H1 (cell line): ENCODE data around the gene EML5.

Experiments used
- CBX5 ChIP-seq: fragments of 300-800, 300-1000 bp; sonication (generic); IDR thresholded peaks from 2 replicates; pipeline ENCODE4 v1.7.1; 2016; ENCODE audit warnings: antibody characterized with exemption, low read length, low read depth
- EP300 ChIP-seq, 2 experiments: IDR thresholded peaks; 1 replicate in 1 of 2; 2 replicates in 1 of 2; pipeline ENCODE4 v1.6.1; 2011 to 2012; ENCODE audit warnings: low read depth in 2 of 2, low read length in 2 of 2, mild to moderate bottlenecking in 2 of 2, borderline replicate concordance in 1 of 2, inconsistent platforms in 1 of 2, moderate library complexity in 1 of 2
- EZH2 ChIP-seq: fragments of 200-600 bp; sonication (generic); IDR thresholded peaks from 2 replicates; pipeline ENCODE4 v1.7.1; 2012; ENCODE audit warnings: low read depth, mild to moderate bottlenecking, moderate library complexity, low read length, inconsistent platforms; ENCODE audit not compliant: severe bottlenecking
- GABPA ChIP-seq: IDR thresholded peaks from 2 replicates; pipeline ENCODE4 v1.6.1; 2011; ENCODE audit warnings: mild to moderate bottlenecking, low read length, moderate library complexity, borderline replicate concordance; ENCODE audit not compliant: insufficient read depth
- JUN ChIP-seq: IDR thresholded peaks from 2 replicates; pipeline ENCODE4 v1.6.1; 2011; ENCODE audit warnings: low read depth, mild to moderate bottlenecking, improper control_type of control experiment, low read length
- POLR2A ChIP-seq, 2 experiments: IDR thresholded peaks; 1 replicate in 1 of 2; 2 replicates in 1 of 2; pipeline ENCODE4 v1.6.1; 2011; ENCODE audit warnings: low read depth in 2 of 2, low read length in 2 of 2, mild to moderate bottlenecking in 2 of 2; ENCODE audit errors: control extremely low read depth in 1 of 2
- SP1 ChIP-seq: IDR thresholded peaks from 2 replicates; pipeline ENCODE4 v1.6.1; 2011; ENCODE audit warnings: low read depth, low read length
- SP2 ChIP-seq: IDR thresholded peaks from 2 replicates; pipeline ENCODE4 v1.6.1; 2012; ENCODE audit warnings: mild to moderate bottlenecking, low read length, inconsistent platforms
- TEAD4 ChIP-seq: IDR thresholded peaks from 2 replicates; pipeline ENCODE4 v1.6.1; 2012; ENCODE audit warnings: low read depth, low read length, inconsistent platforms, mixed read lengths
- ZNF274 ChIP-seq: IDR thresholded peaks from 2 replicates; pipeline ENCODE4 v1.7.0; 2012; ENCODE audit warnings: low read length, borderline replicate concordance; ENCODE audit errors: extremely low read depth
- TF ChIP-seq, protein P1 (sequence below), 3 experiments: IDR thresholded peaks; 1 replicate in 2 of 3; 2 replicates in 1 of 3; pipeline versions ENCODE4 v1.5.1 to v1.6.1; 2011; ENCODE audit warnings: low read length in 3 of 3, mild to moderate bottlenecking in 3 of 3, inconsistent platforms in 2 of 3, low read depth in 1 of 3, moderate library complexity in 1 of 3; ENCODE audit not compliant: insufficient read depth in 1 of 3; ENCODE audit errors: control extremely low read depth in 1 of 3

DNA sequence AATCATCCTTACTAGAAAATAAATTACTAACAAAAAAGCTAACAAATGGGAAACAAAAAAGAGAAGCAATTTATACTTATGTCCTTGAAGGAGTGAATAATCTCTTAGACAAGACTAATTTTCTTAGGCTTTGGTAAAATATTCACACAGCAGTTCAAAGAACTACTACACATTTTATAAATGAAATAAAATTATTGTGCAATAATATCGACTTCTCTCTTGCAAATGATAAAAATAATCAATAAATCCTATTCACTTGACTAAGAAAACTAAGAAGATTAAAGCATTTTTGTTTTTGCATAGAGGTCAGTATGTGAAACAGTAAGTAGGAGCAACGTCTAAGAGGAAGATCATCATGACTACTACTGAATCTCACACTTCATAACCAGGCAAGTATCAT lies 82.0 kb downstream of the EML5 start:
- TF ChIP-seq TEAD4 (no peak), ZNF274 (no peak), POLR2A (IDR thresholded peaks at IDR 0.05; ENCODE audit: control extremely low read depth in 1 of 2, low read depth in 2 of 2, low read length in 2 of 2) (no peak), EZH2 (no peak), CBX5 (no peak), SP1 (no peak), GABPA (no peak), SP2 (no peak), EP300 (IDR thresholded peaks at IDR 0.05; ENCODE audit: borderline replicate concordance in 1 of 2, low read depth in 2 of 2, low read length in 2 of 2) (no peak), JUN (no peak)
- TF ChIP-seq, protein P1, sequence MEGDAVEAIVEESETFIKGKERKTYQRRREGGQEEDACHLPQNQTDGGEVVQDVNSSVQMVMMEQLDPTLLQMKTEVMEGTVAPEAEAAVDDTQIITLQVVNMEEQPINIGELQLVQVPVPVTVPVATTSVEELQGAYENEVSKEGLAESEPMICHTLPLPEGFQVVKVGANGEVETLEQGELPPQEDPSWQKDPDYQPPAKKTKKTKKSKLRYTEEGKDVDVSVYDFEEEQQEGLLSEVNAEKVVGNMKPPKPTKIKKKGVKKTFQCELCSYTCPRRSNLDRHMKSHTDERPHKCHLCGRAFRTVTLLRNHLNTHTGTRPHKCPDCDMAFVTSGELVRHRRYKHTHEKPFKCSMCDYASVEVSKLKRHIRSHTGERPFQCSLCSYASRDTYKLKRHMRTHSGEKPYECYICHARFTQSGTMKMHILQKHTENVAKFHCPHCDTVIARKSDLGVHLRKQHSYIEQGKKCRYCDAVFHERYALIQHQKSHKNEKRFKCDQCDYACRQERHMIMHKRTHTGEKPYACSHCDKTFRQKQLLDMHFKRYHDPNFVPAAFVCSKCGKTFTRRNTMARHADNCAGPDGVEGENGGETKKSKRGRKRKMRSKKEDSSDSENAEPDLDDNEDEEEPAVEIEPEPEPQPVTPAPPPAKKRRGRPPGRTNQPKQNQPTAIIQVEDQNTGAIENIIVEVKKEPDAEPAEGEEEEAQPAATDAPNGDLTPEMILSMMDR (IDR thresholded peaks at IDR 0.05; ENCODE audit: control extremely low read depth in 1 of 3, insufficient read depth in 1 of 3, low read depth in 1 of 3, low read length in 3 of 3): no peak
